ENCODE measurements around the gene RARA. TPM values are rescaled to one million over a fixed set of nuclear protein-coding genes. Genes with fewer than 3 reads are reported as not detected.

The RARA gene
- total and polyA plus RNA-seq, 2 experiments from 2014 or later = 7.4 to 15.9 TPM

DNA sequence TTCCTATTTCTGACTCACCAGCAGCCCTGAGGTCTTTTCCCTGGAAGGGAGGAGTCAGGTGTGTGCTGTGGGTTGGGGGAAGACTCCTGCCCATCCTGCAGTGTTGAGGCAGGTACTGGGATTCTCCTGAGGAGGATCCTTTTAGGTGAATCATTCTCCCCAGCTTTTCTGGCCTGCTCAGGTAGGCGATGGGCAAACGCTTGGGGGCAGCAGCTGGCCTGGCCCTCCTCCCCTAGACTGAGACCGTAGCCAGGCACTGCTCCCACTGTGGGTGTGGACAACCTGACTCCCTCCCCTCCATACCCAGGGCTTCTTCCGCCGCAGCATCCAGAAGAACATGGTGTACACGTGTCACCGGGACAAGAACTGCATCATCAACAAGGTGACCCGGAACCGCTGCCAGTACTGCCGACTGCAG lies 40.5 kb downstream of the RARA start (continued):
- TF ChIP-seq ZNF462 (CRISPR knock-in tag; IDR thresholded peaks at IDR 0.05) (no peak), ZNF331 (CRISPR knock-in tag; IDR thresholded peaks at IDR 0.05; ENCODE audit: low read depth) (no peak)
- TF ChIP-seq, protein P1, sequence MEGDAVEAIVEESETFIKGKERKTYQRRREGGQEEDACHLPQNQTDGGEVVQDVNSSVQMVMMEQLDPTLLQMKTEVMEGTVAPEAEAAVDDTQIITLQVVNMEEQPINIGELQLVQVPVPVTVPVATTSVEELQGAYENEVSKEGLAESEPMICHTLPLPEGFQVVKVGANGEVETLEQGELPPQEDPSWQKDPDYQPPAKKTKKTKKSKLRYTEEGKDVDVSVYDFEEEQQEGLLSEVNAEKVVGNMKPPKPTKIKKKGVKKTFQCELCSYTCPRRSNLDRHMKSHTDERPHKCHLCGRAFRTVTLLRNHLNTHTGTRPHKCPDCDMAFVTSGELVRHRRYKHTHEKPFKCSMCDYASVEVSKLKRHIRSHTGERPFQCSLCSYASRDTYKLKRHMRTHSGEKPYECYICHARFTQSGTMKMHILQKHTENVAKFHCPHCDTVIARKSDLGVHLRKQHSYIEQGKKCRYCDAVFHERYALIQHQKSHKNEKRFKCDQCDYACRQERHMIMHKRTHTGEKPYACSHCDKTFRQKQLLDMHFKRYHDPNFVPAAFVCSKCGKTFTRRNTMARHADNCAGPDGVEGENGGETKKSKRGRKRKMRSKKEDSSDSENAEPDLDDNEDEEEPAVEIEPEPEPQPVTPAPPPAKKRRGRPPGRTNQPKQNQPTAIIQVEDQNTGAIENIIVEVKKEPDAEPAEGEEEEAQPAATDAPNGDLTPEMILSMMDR (conservative IDR thresholded peaks at IDR 0.05; ENCODE audit: low read depth in 2 of 2) = no peak; a peak in 1 of 4 replicates

- Mint-ChIP-seq H3K36me3 (ENCODE audit: low read depth) (peaks cover 38% of the 10 kb centered on the region), H3K27me3 (ENCODE audit: insufficient read depth, low read depth, poor library complexity) (peaks cover 41% of the 10 kb centered on the region), H3K4me1 (peaks cover 88% of the 10 kb centered on the region), H3K4me3 (peak overlapping the region; percentile 24; the same call in 1 of the 3 replicates), H3K27ac (no peak overlapping the region), H3K9me3 (no peaks in the 10 kb centered on the region)
- peaks cover 26% of the 10 kb centered on the region for H3K27me3 ChIP-seq (ENCODE audit: insufficient read depth)
- DNase-seq (ENCODE audit: low spot score) (peak; percentile 72), ATAC-seq (no peak)
- H3K4me1 ChIP-seq (ENCODE audit: insufficient read depth) = peaks cover 70% of the 10 kb centered on the region
- no peak overlapping the region for H2AFZ ChIP-seq
- H3K36me3 ChIP-seq (ENCODE audit: insufficient read depth) = no peaks in the 10 kb centered on the region
- H3K79me2 ChIP-seq (replicated peaks; ENCODE audit: insufficient read depth) = no peaks in the 10 kb centered on the region
- peaks cover 6% of the 10 kb centered on the region; the same call in 1 of the 2 replicates for H4K20me1 ChIP-seq (replicated peaks; ENCODE audit: insufficient read depth)
- TF ChIP-seq EZH2 (IDR thresholded peaks at IDR 0.05; ENCODE audit: low read depth, unreplicated experiment) (no peak), CREB1 (CRISPR knock-in tag; IDR thresholded peaks at IDR 0.05; ENCODE audit: low read depth) (peak; percentile 52; the same call in 1 of the 2 replicates)
- no peak overlapping the region for H3K27ac ChIP-seq (ENCODE audit: low read depth)
- H3F3A ChIP-seq (replicated peaks; ENCODE audit: low read depth) = peaks cover 13% of the 10 kb centered on the region
- H3K4me2 ChIP-seq = peak overlapping the region; percentile 71
- H3K9me2 ChIP-seq (ENCODE audit: insufficient read depth) = no peaks in the 10 kb centered on the region
- H3K4me3 ChIP-seq = no peak overlapping the region; the same call in 1 of the 2 replicates
Measured at GRCh38 chr17:40349895-40350688, 41.1 kb downstream of the RARA start.
